ENCODE measurements around the gene PTPRD.

GRCh38 chr9:8764051-8764450 lies 1848.8 kb downstream of the PTPRD start:
- TF ChIP-seq EZH2 (IDR thresholded peaks at IDR 0.05) (no peak), POLR2AphosphoS5 (IDR thresholded peaks at IDR 0.05; ENCODE audit: borderline replicate concordance, low read depth, low read length) (no peak), FOXP2 (optimal IDR thresholded peaks at IDR 0.05; ENCODE audit: control extremely low read depth, extremely low read length, insufficient read depth) (no peak)
